Superior temporal gyrus (tissue), 1 donor: Measurements from ENCODE around the gene VAT1.

Source experiments
- DNase-seq: peaks from one replicate; pipeline ENCODE4 v3.0.0-alpha.2; 2016; ENCODE audit errors: extremely low spot score

The VAT1 gene

DNA sequence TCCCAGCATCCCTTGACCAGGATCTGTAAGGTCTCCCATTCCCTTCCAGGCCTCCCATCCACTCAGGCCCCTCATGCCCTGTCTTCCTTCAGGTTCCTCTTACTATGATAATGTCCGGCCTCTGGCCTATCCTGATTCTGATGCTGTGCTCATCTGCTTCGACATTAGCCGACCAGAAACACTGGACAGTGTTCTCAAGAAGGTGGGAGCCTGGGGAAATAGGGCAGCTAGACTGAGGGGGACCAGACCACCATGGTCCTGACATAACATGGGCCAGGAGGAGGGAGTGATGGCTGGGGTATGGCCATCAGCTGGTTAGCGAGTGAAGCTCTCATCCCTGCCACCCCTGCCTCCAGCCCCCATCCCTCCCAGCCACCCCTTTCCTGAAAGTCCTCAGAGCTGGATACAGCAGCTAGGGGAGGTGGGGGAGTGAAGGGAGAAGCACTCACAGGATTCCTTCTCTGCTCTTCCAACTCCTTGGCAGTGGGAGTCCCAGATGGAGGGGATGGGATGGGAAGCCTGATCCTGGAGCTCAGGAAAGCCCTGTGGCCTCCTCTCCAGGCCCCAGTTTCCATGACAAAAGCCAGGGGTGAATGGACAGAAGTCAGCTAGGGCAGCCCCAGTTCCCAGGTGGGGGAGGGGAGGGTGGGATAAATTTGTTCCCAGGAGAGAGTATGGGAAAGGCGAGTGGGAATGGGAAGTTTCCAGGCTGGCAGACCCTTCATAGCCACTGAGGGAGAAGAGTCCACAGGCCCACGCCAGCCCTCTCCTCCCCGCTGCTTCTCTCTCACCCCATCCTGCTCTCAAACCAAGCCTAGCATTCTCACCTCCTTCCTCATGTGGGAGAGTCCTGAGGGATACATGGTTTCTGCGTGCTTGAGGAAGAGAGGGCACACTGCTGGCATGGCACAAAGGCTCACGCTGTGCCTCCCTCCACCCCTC is 5.2 kb upstream of the VAT1 start:
- no peak for DNase-seq

DNA sequence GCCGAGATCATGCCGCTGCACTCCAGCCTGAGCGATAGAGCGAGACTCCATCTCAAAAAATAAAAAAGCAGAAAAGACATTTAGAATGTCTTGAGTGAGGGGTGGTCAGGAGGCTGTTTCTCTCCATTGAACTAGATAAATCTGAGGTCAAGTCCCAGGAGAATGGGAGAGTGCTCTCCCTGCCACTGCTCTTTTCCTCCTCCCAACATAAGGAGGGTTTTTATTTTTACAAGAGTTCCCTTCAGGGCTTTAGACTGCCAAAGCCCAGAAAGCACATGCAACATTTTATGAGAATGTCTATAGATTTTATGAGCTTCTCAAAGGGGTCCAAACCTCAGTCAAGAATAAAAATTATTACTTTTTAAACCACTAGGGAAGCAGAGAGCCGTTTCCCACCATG is 4.4 kb upstream of the VAT1 start:
- DNase-seq, result no peak

DNA sequence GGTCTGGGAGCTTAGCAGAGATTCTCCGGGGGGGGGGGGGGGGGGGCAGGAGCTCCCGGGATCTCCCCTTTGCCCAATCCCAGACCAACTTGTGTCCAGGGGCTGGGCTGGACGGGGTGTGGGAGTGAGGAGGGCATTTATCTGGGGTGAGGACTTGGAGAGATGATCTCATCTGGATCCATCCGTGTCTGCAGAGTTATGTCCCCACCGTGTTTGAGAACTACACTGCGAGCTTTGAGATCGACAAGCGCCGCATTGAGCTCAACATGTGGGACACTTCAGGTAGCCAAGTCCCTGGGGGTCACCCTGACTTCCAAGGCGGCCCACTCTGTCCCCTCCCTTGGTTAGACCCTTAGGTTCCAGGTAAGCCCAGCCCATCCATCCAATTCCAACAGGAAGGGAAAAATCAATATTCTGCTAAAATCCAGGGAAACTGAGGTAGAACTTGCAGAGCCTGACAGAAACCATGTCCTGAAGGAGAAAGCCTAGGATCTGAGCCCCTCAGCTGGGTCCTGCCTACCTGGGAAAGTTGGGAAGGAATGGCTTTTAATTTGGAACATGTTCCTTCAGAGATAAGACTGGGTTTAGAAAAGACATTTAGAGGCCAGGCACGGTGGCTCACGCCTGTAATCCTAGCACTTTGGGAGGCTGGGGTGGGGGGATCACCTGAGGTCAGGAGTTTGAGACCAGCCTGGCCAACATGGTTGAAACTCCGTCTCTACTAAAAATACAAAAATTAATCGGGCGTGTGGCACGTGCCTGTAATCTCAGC is 3.8 kb upstream of the VAT1 start:
- no peak for DNase-seq

DNA sequence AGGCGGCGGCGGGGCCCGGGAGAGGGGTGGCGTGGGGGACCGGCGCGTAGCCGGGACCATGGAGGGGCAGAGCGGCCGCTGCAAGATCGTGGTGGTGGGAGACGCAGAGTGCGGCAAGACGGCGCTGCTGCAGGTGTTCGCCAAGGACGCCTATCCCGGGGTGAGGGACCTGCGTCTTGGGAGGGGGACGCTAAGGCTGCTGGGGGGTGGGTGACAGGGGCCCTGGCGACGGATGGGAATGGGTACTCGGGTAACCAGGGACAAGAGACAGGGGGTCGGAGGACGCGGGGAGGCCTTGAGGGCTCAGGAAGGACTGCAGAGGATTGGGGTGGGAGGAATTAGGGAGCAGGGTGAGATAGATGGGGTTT is 3.1 kb upstream of the VAT1 start:
- no peak for DNase-seq

DNA sequence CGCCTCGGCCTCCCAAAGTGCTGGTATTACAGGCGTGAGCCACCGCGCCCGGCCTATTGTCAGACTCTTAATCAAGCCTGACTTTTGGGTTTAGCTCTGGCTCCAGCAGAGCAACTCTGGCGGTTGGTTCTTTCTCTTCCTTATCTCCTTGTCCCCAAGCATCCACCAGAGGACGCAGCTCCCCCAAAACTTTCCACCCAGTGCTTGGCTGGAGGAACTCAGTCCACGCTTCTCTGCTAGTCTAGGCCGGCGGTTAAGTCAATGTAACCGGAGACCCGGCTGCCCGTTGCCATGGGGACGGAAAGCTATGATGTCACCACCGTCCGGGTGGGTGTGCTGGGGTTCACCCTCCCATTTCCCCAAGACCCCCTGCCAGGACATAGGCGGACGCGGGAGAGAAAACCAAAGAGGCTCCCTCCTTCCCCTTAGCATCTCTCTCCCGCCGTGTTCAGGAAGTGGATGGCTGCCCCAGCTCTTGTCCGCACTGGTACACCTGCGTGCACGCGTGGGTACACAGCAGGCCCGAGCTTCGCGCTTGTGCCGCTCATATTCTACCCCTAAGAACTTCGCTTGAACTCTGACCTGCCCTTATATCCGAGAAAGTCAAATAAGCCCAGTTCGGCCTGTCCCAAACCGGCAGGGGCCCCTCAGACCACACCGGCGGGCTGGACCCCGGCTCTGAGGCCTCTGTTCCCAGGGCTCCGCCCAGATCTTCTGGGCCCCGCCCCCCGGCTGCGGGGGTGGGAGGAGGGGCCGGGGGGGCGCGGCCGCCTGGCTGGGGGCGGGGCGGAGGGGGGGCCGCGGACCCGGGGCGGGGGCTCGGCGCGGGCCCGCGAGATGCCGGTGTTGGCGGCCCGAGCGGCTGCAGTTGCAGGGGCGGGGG is 2.5 kb upstream of the VAT1 start, which contains the start of gene RND2:
RND2 (plus strand) TSS at position 825 of the 883 bp plus-strand sequence. CDS start 117 bp downstream, outside the sequence.
- peak; percentile 93 for DNase-seq

DNA sequence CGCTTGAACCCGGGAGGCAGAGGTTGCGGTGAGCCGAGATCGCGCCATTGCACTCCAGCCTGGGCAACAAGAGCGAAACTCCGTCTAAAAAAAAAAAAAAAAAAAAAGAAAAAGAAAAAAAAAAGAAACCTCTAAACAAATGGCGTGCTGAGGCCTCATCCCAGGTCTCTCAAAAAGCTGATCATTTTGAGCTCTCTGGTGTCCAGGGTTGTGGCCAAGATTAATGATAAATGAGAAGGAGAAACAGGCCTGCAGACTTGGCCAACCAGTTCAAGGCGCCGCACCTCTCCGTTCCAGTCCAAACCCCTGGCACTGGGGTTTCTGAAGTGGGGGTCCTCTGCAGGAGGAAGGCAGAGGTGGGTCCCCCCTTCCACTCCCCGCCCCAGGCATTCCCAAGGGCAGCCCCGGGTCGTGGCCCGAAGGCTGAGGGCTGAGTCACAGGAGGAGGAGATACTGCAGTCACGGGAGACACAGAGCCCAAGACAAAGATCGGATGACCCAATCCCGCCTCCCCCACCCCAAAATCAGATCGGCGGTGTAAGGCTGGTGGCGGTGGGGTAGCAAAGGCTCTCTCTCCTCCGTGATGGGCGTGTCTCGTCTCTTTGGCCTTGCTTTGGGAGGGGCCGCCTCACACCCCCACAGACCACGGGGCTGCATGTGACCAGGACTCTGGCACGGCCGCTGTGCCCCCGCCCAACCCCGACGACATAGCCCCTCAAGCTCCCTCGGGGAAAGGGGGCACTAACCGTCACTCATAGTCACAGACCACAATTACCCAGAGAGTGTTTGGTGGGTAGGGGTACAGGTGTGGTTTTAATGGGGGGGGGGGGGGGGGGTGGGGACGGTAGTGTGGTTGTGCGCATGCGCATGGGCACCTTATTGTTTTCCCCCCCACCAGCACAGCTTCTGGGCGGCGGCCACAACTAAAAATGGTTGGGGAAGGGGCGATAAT is 1.1 kb downstream of the VAT1 start:
- no peak for DNase-seq

DNA sequence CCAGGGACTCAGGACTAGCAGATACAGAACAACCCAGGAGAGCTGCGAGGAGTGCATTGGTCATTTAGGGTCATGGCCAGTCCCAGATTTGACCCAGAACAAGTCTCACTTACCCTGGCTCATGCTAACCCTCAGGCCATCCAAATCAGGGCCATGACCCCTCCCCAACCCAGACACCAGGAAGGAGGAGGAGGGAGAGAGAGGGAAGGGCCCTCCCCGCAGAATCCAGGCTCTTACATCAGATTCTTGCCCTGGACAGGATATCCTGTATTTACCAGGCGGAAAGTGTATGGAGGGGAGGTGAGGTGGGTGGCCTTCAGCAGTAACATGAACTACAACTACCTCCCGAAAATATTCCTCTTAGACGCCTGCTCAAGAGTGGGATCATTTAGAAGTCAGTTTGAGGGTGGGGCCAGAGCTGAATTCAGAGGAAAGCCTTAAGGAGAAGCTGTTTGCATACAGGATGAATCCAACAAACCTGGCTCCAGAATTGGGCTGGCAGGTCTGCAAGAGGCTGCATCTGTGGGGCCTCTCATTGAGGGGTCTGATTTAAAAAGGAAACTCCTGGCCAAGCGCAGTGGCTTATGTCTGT is 2.1 kb downstream of the VAT1 start:
- no peak for DNase-seq

DNA sequence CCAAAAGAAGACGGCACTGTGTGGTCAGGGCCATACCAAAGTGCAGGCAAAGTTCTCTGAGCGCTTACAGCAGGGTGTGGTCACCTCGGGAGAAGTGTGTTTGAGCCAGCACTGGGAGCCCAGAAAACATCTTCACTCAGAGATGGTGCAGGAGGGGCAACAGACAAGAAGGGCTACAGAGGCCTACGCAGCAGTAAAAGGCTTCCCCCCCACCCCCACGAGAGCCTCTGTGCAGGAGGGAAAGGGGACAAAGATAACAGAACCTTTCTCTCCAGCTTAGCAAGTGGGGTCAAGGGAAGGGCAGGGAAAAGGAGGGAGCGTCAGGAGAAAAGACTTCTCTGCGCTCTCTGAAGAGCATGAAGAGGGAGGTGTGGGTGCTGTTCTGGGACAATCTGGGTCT is 2.8 kb downstream of the VAT1 start:
- no peak for DNase-seq

DNA sequence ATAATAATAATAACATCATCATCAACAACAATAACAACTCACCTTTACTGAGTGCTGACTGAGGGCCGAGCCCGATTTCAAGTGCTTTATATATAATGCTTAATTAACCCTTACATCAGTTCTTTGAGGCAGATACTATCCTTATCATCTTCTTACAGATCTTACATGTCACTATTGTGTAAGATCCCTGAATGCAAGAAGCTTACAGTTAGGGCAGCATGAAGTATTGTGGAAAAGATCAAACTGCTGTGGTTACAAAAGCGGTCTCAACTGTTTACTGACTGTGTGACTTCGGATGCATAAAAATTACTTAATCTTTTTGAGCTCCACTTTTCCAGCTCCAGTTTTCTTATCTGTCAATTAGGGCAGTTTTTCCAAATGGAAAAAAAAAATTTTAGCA is 3.3 kb downstream of the VAT1 start:
- DNase-seq, result no peak

DNA sequence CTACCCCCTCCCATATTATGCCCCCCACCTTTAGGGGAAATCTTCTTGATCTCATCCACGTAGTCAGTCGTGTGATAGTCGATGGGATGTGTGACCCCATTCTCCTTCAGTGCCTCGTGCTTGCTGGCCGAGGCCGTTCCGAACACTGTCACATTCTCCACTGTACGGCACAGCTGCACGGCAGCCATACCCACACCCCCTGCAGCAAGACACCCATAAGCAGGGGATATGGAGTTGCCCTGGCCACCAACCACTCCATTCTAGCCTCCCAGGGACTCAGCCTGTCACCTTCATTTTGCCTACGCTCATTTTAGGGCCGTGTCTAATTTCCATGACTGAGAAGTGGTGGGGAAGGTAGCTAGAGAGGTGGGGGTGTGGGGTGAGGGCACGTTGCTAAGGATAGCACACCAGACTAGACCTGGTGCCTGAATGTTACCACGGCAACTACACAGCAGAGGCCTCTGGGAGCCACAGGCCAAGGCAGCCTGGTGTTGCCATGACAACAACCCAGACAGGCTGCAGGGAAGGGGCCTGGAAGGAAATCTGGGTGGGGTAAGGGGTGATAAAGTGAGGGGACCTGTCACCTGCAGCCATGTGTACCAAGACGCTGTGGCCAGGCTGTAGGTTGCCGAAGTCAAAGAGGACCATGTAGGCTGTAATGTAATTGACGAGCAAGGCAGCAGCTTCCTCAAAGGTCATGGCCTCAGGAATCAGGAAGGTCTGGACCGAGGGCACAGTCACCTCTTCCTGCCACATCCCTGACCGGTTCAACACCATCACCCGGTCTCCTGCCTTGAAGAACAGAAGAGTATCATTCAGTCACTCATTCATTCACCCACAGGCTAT is 4.0 kb downstream of the VAT1 start:
- no peak for DNase-seq

DNA sequence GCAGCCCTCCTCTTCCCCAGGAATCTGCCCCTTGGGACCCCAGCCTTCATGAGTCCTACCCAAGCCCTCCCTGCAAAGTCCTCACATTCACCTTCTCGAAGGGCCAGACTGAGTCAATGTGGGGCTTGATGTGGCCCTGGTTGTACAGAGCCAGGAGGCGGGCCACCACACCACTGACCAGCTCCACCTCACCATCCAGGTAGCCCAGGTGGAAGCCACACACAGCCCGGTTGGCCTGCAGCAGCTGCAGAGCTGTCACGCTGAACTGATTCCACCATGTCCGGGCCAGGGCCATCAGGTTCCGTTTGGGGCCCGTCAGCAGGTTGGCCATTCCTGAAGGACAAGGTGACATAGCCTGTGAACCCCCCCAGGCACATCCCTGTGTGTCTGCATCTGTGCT is 6.0 kb downstream of the VAT1 start:
- DNase-seq, result no peak

DNA sequence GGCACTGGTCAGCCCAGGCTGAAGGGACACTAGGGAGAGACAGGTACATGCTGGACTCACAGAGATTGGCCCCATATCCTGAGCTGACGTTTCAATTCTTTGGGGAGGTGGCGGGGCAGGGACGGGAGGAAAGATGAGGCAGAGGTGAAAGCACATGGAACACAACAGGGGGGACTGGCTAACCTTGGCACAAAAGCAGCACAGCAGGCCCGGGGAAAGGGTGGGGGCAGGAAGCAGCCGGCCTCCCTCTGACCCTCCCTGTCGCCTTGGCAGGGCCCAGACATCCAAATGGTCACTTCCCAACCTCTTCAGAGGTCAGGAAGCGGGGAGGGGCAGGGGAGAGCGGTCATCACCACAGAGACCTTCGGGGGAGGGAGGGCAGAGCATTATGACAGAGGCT is 6.6 kb downstream of the VAT1 start:
- DNase-seq, result no peak

DNA sequence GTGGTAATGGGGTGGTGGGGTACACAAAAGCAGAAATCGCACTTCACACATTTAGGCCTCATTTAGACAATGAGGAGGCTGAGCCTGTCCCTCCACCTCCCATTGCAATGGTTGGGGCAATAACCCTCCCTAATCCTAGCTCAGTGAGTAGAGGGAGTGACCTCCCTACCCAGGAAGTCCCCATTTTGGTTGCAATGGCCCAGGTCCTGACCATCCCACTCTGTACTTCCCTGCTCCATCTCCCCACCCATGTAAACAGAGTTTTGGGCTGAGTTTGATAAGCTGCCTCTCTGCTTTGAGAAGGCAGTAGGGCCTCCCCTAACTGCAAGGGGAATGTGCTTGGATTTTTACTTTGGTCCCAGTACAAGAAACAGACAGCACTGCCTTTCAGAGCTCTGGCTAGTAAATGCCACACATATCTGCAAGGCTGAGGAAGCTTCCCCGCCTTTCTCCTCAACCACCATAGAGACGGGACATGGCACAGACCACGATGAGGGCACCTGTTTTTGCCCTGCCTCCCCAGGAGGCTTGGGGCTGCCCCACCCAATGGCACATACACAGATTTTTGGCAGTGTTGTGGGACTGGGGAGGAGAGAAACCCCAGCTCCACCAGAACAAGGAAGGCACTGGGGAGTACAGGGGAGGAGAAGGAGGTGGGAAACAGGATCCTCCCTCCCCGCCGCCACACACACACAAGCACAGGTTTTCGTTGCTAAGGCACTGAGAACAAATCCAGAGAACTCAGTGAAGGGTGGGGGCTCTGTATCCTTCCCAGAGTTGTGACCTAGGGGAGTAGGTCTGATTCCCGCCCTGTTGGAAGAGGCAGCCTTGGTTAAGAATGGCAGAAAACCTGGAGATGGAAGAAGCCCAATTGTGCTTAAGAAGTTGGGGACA is 7.3 kb downstream of the VAT1 start:
- no peak for DNase-seq

DNA sequence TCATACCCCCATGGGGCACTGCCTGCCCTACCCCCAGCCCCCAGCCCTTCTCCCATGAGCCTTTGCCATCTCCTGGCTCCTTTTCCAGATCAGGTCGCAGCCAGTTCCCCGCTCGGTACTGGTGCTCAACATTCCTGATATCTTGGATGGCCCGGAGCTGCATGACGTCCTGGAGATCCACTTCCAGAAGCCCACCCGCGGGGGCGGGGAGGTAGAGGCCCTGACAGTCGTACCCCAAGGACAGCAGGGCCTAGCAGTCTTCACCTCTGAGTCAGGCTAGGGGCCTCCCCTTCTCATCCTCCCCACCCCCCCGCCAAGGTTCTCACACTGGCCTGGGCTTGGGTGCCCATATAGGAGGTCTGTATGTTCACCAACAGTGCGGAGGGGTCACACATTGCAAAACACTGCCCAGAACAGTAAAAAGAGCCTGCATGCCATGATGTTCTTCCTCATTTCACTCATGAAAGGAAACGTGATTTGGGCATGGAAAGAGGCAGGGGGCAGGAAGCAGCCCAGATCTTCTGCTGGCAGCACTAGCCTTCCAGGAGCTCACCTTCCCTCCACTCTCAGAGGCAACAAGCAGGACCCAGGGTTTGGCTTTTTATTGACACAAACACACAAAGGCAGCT is 8.1 kb downstream of the VAT1 start:
- no peak for DNase-seq

DNA sequence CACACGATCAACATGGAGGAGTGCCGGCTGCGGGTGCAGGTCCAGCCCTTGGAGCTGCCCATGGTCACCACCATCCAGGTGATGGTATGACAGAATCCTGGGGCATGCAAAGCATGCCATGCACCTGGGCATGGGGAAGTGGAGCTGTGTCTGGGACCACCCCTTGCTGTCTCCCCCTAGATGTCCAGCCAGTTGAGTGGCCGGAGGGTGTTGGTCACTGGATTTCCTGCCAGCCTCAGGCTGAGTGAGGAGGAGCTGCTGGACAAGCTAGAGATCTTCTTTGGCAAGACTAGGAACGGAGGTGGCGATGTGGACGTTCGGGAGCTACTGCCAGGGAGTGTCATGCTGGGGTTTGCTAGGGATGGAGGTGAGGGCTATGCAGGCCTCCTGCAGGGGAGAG is 8.9 kb downstream of the VAT1 start:
- DNase-seq, result no peak

DNA sequence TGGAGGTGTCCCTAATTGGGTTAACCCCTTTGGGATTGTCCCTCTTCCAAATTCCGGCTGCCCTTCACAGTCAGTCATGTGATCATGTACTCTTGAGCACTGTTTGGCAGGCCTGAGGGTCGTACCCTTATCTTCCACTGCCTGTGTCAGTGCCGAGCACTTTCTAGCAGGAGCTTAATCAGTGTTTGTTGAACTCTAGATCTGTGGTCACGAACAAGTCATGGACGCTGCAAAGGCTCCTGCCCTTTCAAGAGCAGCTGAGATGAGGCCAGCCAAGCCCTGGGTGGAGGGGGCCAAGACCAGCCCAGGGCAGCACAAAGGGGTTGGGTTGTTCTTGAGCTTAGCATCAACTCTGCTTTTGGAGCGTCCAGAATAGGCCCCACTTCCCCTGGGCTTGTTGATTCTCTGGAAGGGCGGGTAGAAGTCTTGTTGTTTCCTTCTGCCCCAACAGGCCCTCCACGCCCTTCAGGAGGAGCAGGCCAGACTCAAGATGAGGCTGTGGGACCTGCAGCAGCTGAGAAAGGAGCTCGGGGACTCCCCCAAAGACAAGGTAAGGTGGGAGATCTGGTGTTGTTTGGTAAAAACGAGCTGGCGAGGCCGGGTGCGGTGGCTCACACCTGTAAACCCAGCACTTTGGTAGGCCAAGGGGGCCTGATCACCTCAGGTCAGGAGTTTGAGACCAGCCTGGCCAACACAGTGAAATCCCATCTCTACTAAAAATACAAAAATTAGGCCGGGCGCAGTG is 10.3 kb downstream of the VAT1 start:
- DNase-seq, result no peak

DNA sequence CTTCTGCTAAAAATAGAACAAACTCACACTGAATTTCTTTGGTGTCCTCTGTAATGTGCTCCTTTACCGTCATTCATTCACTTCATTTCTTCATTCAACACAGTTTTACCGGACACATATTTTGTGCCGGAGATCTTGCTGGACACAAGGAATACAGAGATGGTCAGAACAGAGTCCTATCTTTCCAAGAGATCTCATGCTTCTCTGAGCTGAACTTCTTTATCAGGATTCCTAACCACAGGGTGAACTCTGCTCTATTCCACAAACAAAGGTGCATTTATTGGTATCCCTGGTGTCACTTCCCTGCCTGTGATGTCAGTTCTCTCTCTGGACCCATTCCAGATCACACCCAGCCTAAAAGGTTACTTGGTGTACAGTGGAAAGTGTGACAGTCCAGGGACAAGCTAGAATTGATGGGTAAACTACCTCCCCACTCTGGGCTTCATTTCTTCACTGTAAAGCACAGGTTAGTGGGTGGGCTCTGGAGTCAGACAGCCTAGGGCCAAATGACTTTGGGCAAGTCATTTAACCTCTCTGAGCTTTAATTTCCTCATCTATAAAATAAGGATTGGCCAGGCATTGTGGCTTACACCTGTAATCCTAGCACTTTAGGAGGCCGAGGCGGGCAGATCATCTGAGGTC is 11.4 kb downstream of the VAT1 start:
- DNase-seq, result no peak
